Measurements from ENCODE around the gene POLD3. TPM values are rescaled to one million over a fixed set of nuclear protein-coding genes. Genes with fewer than 3 reads are reported as not detected.

Gene POLD3
- total RNA-seq, 1 donor from 2014 or later: 5.0 TPM

GRCh38 chr11:74685338-74685737 is 93.0 kb downstream of the POLD3 start:
- TF ChIP-seq CTCF (IDR thresholded peaks at IDR 0.05; ENCODE audit: insufficient read depth, low read length, severe bottlenecking): no peak
- H3K4me3 ChIP-seq (ENCODE audit: low read depth, low read length): no peak overlapping the region
- FAIRE-seq: no peak

GRCh38 chr11:74685905-74686304 is 93.5 kb downstream of the POLD3 start:
- TF ChIP-seq CTCF (IDR thresholded peaks at IDR 0.05; ENCODE audit: insufficient read depth, low read length, severe bottlenecking): no peak
- FAIRE-seq: no peak
- no peaks in the 10 kb centered on the region for H3K36me3 ChIP-seq (ENCODE audit: control insufficient read depth, insufficient read depth, low read length)
- no peak for DNase-seq (ENCODE audit: low read depth)
- no peak overlapping the region for H3K4me3 ChIP-seq (ENCODE audit: low read depth, low read length)
- H3K27me3 ChIP-seq (ENCODE audit: control insufficient read depth, insufficient read depth, low read length): no peaks in the 10 kb centered on the region

More at GRCh38 chr11:74685338-74685737, 93.0 kb downstream of the POLD3 start:
- no peak for DNase-seq (ENCODE audit: low read depth)
- H3K27me3 ChIP-seq (ENCODE audit: control insufficient read depth, insufficient read depth, low read length): no peaks in the 10 kb centered on the region
- H3K36me3 ChIP-seq (ENCODE audit: control insufficient read depth, insufficient read depth, low read length): no peaks in the 10 kb centered on the region

- peak; percentile 63 for DNase-seq (ENCODE audit: low read depth)
- no peaks in the 10 kb centered on the region for H3K27me3 ChIP-seq (ENCODE audit: control insufficient read depth, insufficient read depth, low read length)
- no peaks in the 10 kb centered on the region for H3K36me3 ChIP-seq (ENCODE audit: control insufficient read depth, insufficient read depth, low read length)
- TF ChIP-seq CTCF (IDR thresholded peaks at IDR 0.05; ENCODE audit: insufficient read depth, low read length, severe bottlenecking): no peak
- FAIRE-seq: peak; percentile 50
- no peak overlapping the region for H3K4me3 ChIP-seq (ENCODE audit: low read depth, low read length)
Measured at GRCh38 chr11:74686792-74687191, 94.4 kb downstream of the POLD3 start.

GRCh38 chr11:74687237-74688023 is 95.0 kb downstream of the POLD3 start:
- H3K27me3 ChIP-seq (ENCODE audit: control insufficient read depth, insufficient read depth, low read length): no peaks in the 10 kb centered on the region
- no peak for TF ChIP-seq CTCF (IDR thresholded peaks at IDR 0.05; ENCODE audit: insufficient read depth, low read length, severe bottlenecking)
- no peaks in the 10 kb centered on the region for H3K36me3 ChIP-seq (ENCODE audit: control insufficient read depth, insufficient read depth, low read length)
- H3K4me3 ChIP-seq (ENCODE audit: low read depth, low read length): no peak overlapping the region
- FAIRE-seq: no peak
- no peak for DNase-seq (ENCODE audit: low read depth)

- FAIRE-seq: peak; percentile 32
- TF ChIP-seq CTCF (IDR thresholded peaks at IDR 0.05; ENCODE audit: insufficient read depth, low read length, severe bottlenecking): no peak
- DNase-seq (ENCODE audit: low read depth): peak; percentile 75
- H3K27me3 ChIP-seq (ENCODE audit: control insufficient read depth, insufficient read depth, low read length): no peaks in the 10 kb centered on the region
- no peaks in the 10 kb centered on the region for H3K36me3 ChIP-seq (ENCODE audit: control insufficient read depth, insufficient read depth, low read length)
- H3K4me3 ChIP-seq (ENCODE audit: low read depth, low read length): no peak overlapping the region
Measured at GRCh38 chr11:74689666-74690065, 97.3 kb downstream of the POLD3 start.

- Histone ChIP-seq H3K27me3 (ENCODE audit: control insufficient read depth, insufficient read depth, low read length) (no peaks in the 10 kb centered on the region), H3K36me3 (ENCODE audit: control insufficient read depth, insufficient read depth, low read length) (no peaks in the 10 kb centered on the region), H3K4me3 (ENCODE audit: low read depth, low read length) (no peak overlapping the region)
- DNase-seq (ENCODE audit: low read depth) (no peak), FAIRE-seq (no peak)
- TF ChIP-seq CTCF (IDR thresholded peaks at IDR 0.05; ENCODE audit: insufficient read depth, low read length, severe bottlenecking): no peak
Measured at GRCh38 chr11:74691755-74692154, 99.4 kb downstream of the POLD3 start.

All from bronchial epithelial cell (primary cell).